Measurements from ENCODE around the gene FAM13B.

FAM13B gene

DNA sequence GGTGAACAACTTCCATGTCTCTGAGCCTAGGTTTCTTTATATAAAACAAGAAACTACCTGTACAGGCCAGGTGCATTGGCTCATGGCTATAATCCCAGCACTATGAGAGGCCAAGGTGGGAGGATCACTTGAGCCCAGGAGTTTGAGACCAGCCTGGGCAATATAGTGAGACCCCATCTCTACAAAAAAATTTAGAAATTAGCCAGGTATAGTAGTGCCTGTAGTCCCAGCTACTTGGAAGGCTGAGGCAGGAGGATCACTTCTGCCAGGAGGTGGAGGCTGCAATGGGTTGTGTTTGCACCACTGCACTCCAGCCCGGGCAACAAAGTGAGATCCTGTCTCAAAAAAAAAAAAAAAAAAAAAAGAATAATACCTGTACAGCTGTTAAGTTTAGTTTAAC is 11.1 kb downstream of the FAM13B start:
- H3K36me3 ChIP-seq (ENCODE audit: control insufficient read depth, low read length): peaks cover 58% of the 10 kb centered on the region
- H3K4me1 ChIP-seq (ENCODE audit: control insufficient read depth, low read length): peaks cover 28% of the 10 kb centered on the region
- H4K20me1 ChIP-seq (ENCODE audit: control insufficient read depth, insufficient read depth, low read depth, low read length): peaks cover 26% of the 10 kb centered on the region
- TF ChIP-seq EZH2phosphoT487 (IDR thresholded peaks at IDR 0.05; ENCODE audit: borderline replicate concordance, low read length): no peak
- TF ChIP-seq, protein P1, sequence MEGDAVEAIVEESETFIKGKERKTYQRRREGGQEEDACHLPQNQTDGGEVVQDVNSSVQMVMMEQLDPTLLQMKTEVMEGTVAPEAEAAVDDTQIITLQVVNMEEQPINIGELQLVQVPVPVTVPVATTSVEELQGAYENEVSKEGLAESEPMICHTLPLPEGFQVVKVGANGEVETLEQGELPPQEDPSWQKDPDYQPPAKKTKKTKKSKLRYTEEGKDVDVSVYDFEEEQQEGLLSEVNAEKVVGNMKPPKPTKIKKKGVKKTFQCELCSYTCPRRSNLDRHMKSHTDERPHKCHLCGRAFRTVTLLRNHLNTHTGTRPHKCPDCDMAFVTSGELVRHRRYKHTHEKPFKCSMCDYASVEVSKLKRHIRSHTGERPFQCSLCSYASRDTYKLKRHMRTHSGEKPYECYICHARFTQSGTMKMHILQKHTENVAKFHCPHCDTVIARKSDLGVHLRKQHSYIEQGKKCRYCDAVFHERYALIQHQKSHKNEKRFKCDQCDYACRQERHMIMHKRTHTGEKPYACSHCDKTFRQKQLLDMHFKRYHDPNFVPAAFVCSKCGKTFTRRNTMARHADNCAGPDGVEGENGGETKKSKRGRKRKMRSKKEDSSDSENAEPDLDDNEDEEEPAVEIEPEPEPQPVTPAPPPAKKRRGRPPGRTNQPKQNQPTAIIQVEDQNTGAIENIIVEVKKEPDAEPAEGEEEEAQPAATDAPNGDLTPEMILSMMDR (IDR thresholded peaks at IDR 0.05; ENCODE audit: low read depth, low read length, poor library complexity, severe bottlenecking): no peak
- H3K79me2 ChIP-seq (ENCODE audit: control insufficient read depth, low read length): peaks cover 88% of the 10 kb centered on the region
- H3K4me2 ChIP-seq (ENCODE audit: low read length): no peak overlapping the region
- H3F3A ChIP-seq (ENCODE audit: control insufficient read depth, insufficient read depth): no peaks in the 10 kb centered on the region
- H3K9me2 ChIP-seq (replicated peaks; ENCODE audit: control insufficient read depth, low read length): no peaks in the 10 kb centered on the region
- no peaks in the 10 kb centered on the region for H3K27me3 ChIP-seq (ENCODE audit: control insufficient read depth, low read length)
- no peak overlapping the region for H3K27ac ChIP-seq (ENCODE audit: low read depth, low read length)
- no peaks in the 10 kb centered on the region for H3K9me3 ChIP-seq (ENCODE audit: control insufficient read depth, insufficient read depth, low read length)
- no peak overlapping the region for H3K4me3 ChIP-seq (ENCODE audit: low read length)

DNA sequence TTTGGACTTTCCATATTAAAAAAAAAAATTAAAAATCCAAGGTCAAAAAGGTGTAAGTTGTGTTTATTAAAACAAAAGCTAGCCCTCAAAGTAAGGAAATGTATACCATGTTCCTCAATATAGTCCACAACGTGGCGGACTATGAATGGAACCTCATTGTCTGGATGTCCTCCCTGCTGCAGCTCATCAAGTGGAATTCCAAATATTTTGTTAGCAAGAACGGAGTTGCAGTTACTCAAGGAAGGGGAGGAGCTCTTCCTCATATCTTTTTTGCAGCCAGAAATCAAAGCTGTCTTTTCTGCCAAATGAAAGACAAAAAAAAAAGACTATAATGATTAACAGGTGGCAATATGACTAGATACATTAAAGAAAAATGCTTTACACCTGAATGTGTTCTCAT is 14.0 kb downstream of the FAM13B start:
- no peaks in the 10 kb centered on the region for H3K9me2 ChIP-seq (replicated peaks; ENCODE audit: control insufficient read depth, low read length)
- no peak overlapping the region for H3K4me3 ChIP-seq (ENCODE audit: low read length)
- no peak overlapping the region for H3K27ac ChIP-seq (ENCODE audit: low read depth, low read length)
- H3K36me3 ChIP-seq (ENCODE audit: control insufficient read depth, low read length): peaks cover 79% of the 10 kb centered on the region
- peaks cover 12% of the 10 kb centered on the region for H3K4me1 ChIP-seq (ENCODE audit: control insufficient read depth, low read length)
- H4K20me1 ChIP-seq (ENCODE audit: control insufficient read depth, insufficient read depth, low read depth, low read length): peaks cover 12% of the 10 kb centered on the region; the same call in 1 of the 2 replicates
- H3K9me3 ChIP-seq (ENCODE audit: control insufficient read depth, insufficient read depth, low read length): no peaks in the 10 kb centered on the region
- no peaks in the 10 kb centered on the region for H3K27me3 ChIP-seq (ENCODE audit: control insufficient read depth, low read length)
- no peaks in the 10 kb centered on the region for H3F3A ChIP-seq (ENCODE audit: control insufficient read depth, insufficient read depth)
- no peak overlapping the region for H3K4me2 ChIP-seq (ENCODE audit: low read length)
- H3K79me2 ChIP-seq (ENCODE audit: control insufficient read depth, low read length): peaks cover 85% of the 10 kb centered on the region
- TF ChIP-seq, protein P1 (IDR thresholded peaks at IDR 0.05; ENCODE audit: low read depth, low read length, poor library complexity, severe bottlenecking): no peak
- no peak for TF ChIP-seq EZH2phosphoT487 (IDR thresholded peaks at IDR 0.05; ENCODE audit: borderline replicate concordance, low read length)

DNA sequence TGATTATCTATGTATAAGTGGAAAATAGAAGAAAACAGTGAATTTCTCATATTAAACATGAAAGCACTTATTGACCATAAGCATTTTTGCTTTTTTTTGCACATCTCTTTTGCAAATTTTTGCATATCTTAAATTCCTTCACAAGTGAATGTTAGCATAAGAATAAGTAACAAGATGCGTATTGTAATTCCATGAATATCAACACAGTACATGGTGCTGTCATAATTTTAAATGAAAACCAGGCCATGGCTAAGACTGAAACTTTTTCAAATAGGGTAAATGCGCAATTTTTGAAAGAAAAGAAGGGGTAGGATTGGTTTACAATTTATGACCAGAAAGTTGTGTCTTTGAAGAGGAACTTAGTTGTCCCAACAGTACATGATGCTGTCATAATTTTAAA is 17.0 kb downstream of the FAM13B start:
- H3K79me2 ChIP-seq (ENCODE audit: control insufficient read depth, low read length): peaks cover 64% of the 10 kb centered on the region
- peaks cover 87% of the 10 kb centered on the region for H3K36me3 ChIP-seq (ENCODE audit: control insufficient read depth, low read length)
- no peaks in the 10 kb centered on the region for H3K9me2 ChIP-seq (replicated peaks; ENCODE audit: control insufficient read depth, low read length)
- H4K20me1 ChIP-seq (ENCODE audit: control insufficient read depth, insufficient read depth, low read depth, low read length): no peaks in the 10 kb centered on the region; the same call in 1 of the 2 replicates
- no peaks in the 10 kb centered on the region for H3K27me3 ChIP-seq (ENCODE audit: control insufficient read depth, low read length)
- H3K27ac ChIP-seq (ENCODE audit: low read depth, low read length): no peak overlapping the region
- no peak overlapping the region for H3K4me3 ChIP-seq (ENCODE audit: low read length)
- no peaks in the 10 kb centered on the region for H3F3A ChIP-seq (ENCODE audit: control insufficient read depth, insufficient read depth)
- H3K4me2 ChIP-seq (ENCODE audit: low read length): no peak overlapping the region
- TF ChIP-seq EZH2phosphoT487 (IDR thresholded peaks at IDR 0.05; ENCODE audit: borderline replicate concordance, low read length): no peak
- TF ChIP-seq, protein P1 (IDR thresholded peaks at IDR 0.05; ENCODE audit: low read depth, low read length, poor library complexity, severe bottlenecking): no peak
- H3K4me1 ChIP-seq (ENCODE audit: control insufficient read depth, low read length): no peaks in the 10 kb centered on the region
- H3K9me3 ChIP-seq (ENCODE audit: control insufficient read depth, insufficient read depth, low read length): no peaks in the 10 kb centered on the region

All from DOHH2 (cell line).